Smooth muscle cell (in vitro differentiated cells): ENCODE measurements around the gene CFAP44. TPM values are rescaled to one million over a fixed set of nuclear protein-coding genes. Genes with fewer than 3 reads are reported as not detected.

ENCODE experiments used
- DNase-seq: peaks from one replicate; lab custom pipeline; 2025; ENCODE audit not compliant: unreplicated experiment; lab: John Stamatoyannopoulos, UW
- H2AFZ ChIP-seq: fragments of 200-600 bp; sonication (generic); 2 replicates; pipeline ENCODE4 v1.6.0; 2016; ENCODE audit warnings: antibody characterized with exemption, low read depth, mild to moderate bottlenecking
- H3F3A ChIP-seq: fragments of 200-600 bp; sonication (generic); 2 replicates; pipeline ENCODE4 v1.6.0; 2017; ENCODE audit warnings: antibody characterized with exemption, low read depth
- H3K27ac ChIP-seq: fragments of 200-600 bp; sonication (generic); 2 replicates; pipeline ENCODE4 v1.5.1; 2016; ENCODE audit warnings: low read depth, mild to moderate bottlenecking
- H3K27me3 ChIP-seq: fragments of 200-600 bp; sonication (generic); 2 replicates; pipeline ENCODE4 v1.6.1; 2016; ENCODE audit warnings: low read depth, mild to moderate bottlenecking
- H3K36me3 ChIP-seq: fragments of 200-600 bp; sonication (generic); 2 replicates; pipeline ENCODE4 v1.5.1; 2016; ENCODE audit warnings: low read depth
- H3K4me1 ChIP-seq: fragments of 200-600 bp; sonication (generic); 2 replicates; pipeline ENCODE4 v1.5.1; 2016; ENCODE audit warnings: low read depth
- H3K4me2 ChIP-seq: fragments of 200-600 bp; sonication (generic); 2 replicates; pipeline ENCODE4 v1.6.0; 2016; ENCODE audit warnings: mild to moderate bottlenecking
- H3K4me3 ChIP-seq: fragments of 200-600 bp; sonication (generic); 2 replicates; pipeline ENCODE4 v1.5.1; 2016; ENCODE audit warnings: mild to moderate bottlenecking
- H3K79me2 ChIP-seq: fragments of 200-600 bp; sonication (generic); 2 replicates; pipeline ENCODE4 v1.6.0; 2016; ENCODE audit warnings: low read depth, mild to moderate bottlenecking
- H3K9ac ChIP-seq: fragments of 200-600 bp; sonication (generic); 2 replicates; pipeline ENCODE4 v1.6.0; 2016; ENCODE audit warnings: low read depth
- H3K9me3 ChIP-seq: fragments of 200-600 bp; sonication (generic); replicated peaks from 2 replicates; pipeline ENCODE4 v1.5.1; 2016; ENCODE audit warnings: low read depth
- H4K20me1 ChIP-seq: fragments of 200-600 bp; sonication (generic); 2 replicates; pipeline ENCODE4 v1.6.0; 2016; ENCODE audit warnings: low read depth
- WGBS: methylation state at CpG from one replicate; pipeline ENCODE4 v1.1.7; 2016; ENCODE audit warnings: low lambda C conversion rate; 5-methylcytosine and 5-hydroxymethylcytosine counted together
- polyA plus RNA-seq: library from polyadenylated mRNA; unstranded; fragments of >200 nt; fragmentation: Nextera tagmentation; extraction: Ambion mirVana; gene quantifications from 2 replicates; pipeline ENCODE4 v1.2.1, GENCODE V29; 2016
- total RNA-seq: library from RNA; depleted of rRNA; stranded (reverse); fragments of >200 nt; gene quantifications from 2 replicates; pipeline ENCODE4 v1.2.3, GENCODE V29; 2014
- TF ChIP-seq, protein P1 (sequence below): fragments of 200-600 bp; sonication (generic); IDR thresholded peaks from 2 replicates; pipeline ENCODE4 v1.5.1; 2017; ENCODE audit warnings: borderline replicate concordance, mild to moderate bottlenecking, antibody characterized with exemption; ENCODE audit not compliant: insufficient read depth, poor library complexity, severe bottlenecking

Gene CFAP44
- total and polyA plus RNA-seq, 2 experiments from 2014 or later = 0.55 to 5.2 TPM

DNA sequence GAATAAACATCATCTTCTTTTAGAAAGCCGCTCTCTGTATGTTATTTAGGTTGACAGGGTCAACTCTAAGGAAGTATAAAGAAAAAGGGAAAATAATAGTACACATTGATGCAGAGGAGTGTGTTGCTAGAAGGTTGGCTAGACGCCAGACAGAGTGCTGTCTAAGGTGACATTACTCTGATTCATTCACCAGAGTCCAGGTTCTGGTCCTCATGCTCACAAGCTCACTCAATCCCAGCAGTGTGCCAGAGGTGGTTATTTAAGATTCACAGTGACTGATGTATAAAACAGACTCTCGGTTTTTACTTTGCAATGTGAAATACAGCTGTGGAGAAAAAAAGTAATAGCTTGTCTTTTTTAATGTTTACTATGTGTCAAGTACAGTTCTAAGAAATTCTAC, 1.7 kb downstream of the CFAP44 start:
- H3K27ac ChIP-seq = no peak overlapping the region
- no peak overlapping the region for H3K4me3 ChIP-seq
- H3K9me3 ChIP-seq = no peaks in the 10 kb centered on the region
- no peaks in the 10 kb centered on the region for H3F3A ChIP-seq
- H3K4me2 ChIP-seq = no peak overlapping the region
- H3K27me3 ChIP-seq = no peaks in the 10 kb centered on the region
- no peak overlapping the region for H2AFZ ChIP-seq
- no peaks in the 10 kb centered on the region for H3K79me2 ChIP-seq
- H3K9ac ChIP-seq = no peak overlapping the region
- TF ChIP-seq, protein P1, sequence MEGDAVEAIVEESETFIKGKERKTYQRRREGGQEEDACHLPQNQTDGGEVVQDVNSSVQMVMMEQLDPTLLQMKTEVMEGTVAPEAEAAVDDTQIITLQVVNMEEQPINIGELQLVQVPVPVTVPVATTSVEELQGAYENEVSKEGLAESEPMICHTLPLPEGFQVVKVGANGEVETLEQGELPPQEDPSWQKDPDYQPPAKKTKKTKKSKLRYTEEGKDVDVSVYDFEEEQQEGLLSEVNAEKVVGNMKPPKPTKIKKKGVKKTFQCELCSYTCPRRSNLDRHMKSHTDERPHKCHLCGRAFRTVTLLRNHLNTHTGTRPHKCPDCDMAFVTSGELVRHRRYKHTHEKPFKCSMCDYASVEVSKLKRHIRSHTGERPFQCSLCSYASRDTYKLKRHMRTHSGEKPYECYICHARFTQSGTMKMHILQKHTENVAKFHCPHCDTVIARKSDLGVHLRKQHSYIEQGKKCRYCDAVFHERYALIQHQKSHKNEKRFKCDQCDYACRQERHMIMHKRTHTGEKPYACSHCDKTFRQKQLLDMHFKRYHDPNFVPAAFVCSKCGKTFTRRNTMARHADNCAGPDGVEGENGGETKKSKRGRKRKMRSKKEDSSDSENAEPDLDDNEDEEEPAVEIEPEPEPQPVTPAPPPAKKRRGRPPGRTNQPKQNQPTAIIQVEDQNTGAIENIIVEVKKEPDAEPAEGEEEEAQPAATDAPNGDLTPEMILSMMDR = no peak
- H4K20me1 ChIP-seq = no peaks in the 10 kb centered on the region
- H3K4me1 ChIP-seq = no peaks in the 10 kb centered on the region
- WGBS = 92% methylated on average over 3 of the region's 3 CpGs
- DNase-seq = no peak
- no peaks in the 10 kb centered on the region for H3K36me3 ChIP-seq

DNA sequence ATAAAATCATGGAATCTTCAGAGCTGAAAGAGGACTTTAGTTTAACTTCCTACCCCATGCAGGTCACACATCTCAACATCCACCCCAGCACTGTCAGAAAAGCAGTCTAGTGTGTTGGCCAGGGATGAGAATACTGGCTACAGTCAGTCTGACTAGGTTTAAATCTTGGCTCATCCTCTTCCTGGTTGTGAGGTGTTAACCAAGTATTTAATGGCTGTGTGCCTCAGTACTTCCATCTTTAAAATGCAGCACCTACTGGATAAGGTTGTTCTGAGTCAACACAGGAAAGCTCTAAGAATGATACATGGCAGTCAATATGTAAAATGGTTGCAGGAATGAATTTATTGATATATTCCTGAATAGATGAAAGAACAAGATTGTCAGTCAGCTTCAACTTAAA, 3.1 kb downstream of the CFAP44 start:
- Histone ChIP-seq H3K27me3 (no peaks in the 10 kb centered on the region), H3K9me3 (no peaks in the 10 kb centered on the region), H3F3A (no peaks in the 10 kb centered on the region), H3K4me2 (no peak overlapping the region), H3K36me3 (no peaks in the 10 kb centered on the region), H2AFZ (no peak overlapping the region), H3K9ac (no peak overlapping the region), H3K27ac (no peak overlapping the region), H3K4me3 (no peak overlapping the region), H4K20me1 (no peaks in the 10 kb centered on the region), H3K4me1 (no peaks in the 10 kb centered on the region), H3K79me2 (no peaks in the 10 kb centered on the region)
- TF ChIP-seq, protein P1 = no peak
- DNase-seq = no peak

DNA sequence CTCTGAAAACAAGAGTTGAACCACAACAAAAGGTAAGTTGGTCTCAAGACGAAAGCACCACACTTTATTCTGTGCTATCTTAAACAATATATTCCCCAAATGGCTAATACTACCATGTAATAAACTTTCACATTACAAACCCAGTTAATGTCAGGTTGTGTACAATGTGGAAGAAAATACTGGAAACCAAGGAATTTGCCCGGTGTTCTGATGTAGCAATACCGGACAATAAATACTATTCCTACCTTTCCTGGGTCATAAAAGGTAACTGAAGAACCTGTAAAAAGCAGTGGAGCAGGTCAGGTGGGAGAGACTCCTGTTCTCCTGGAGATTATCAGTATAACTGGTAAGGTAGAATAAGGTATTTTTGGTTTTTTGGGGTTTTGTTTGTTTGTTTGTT, 3.9 kb downstream of the CFAP44 start:
- H4K20me1 ChIP-seq = no peaks in the 10 kb centered on the region
- no peaks in the 10 kb centered on the region for H3K4me1 ChIP-seq
- H3F3A ChIP-seq = no peaks in the 10 kb centered on the region
- H3K9me3 ChIP-seq = no peaks in the 10 kb centered on the region
- H3K79me2 ChIP-seq = no peaks in the 10 kb centered on the region
- H3K27me3 ChIP-seq = no peaks in the 10 kb centered on the region
- H3K4me3 ChIP-seq = no peak overlapping the region
- no peak overlapping the region for H3K9ac ChIP-seq
- no peak overlapping the region for H3K4me2 ChIP-seq
- DNase-seq = no peak
- TF ChIP-seq, protein P1 = no peak
- WGBS = 95% methylated on average over 3 of the region's 3 CpGs
- H3K36me3 ChIP-seq = no peaks in the 10 kb centered on the region
- H2AFZ ChIP-seq = no peak overlapping the region
- no peak overlapping the region for H3K27ac ChIP-seq

DNA sequence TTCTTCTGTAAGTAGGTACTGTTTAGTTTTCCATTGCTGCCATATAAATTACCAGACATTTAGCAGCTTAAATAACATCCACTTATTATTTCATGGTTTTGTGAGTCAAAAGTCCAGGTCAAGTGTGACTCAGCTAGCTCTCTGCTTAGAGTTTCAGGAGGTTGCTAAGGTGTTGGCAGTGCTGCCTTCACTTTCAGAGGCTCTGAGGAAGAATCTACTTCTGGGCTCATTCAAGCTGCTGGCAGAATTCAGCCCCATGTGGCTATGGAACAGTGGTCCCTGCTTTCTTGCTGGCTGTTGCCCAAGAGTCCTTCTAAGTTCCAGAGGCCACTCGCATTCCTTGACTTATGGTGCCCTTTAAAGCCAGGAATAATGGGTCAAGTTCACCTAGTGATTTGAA, 4.5 kb downstream of the CFAP44 start:
- no peak overlapping the region for H3K4me3 ChIP-seq
- 94% methylated on average over 1 of the region's 1 CpG for WGBS
- no peaks in the 10 kb centered on the region for H3K27me3 ChIP-seq
- H3K9me3 ChIP-seq = no peaks in the 10 kb centered on the region
- no peaks in the 10 kb centered on the region for H3K4me1 ChIP-seq
- no peaks in the 10 kb centered on the region for H3K79me2 ChIP-seq
- TF ChIP-seq, protein P1 = no peak
- no peaks in the 10 kb centered on the region for H3F3A ChIP-seq
- DNase-seq = no peak
- H3K9ac ChIP-seq = no peak overlapping the region
- no peak overlapping the region for H3K27ac ChIP-seq
- H3K36me3 ChIP-seq = no peaks in the 10 kb centered on the region
- no peak overlapping the region for H3K4me2 ChIP-seq
- H4K20me1 ChIP-seq = no peaks in the 10 kb centered on the region
- no peak overlapping the region for H2AFZ ChIP-seq
